Tibial nerve (tissue), 4 donors: ENCODE results near the gene PRDM5.

Experiments used
- EP300 ChIP-seq, 2 donors: sonication (generic); formaldehyde crosslinking; IDR thresholded peaks; one replicate each; pipeline ENCODE4 v1.6.1; 2017; ENCODE audit warnings: antibody characterized with exemption in 2 of 2, mild to moderate bottlenecking in 1 of 2
- POLR2A ChIP-seq, 2 donors: fragments of 450-650 bp; IDR thresholded peaks; one replicate each; pipeline ENCODE4 v1.6.1; 2017; ENCODE audit warnings: antibody characterized with exemption in 2 of 2, mild to moderate bottlenecking in 2 of 2, moderate library complexity in 2 of 2
- TF ChIP-seq, protein P1 (sequence below), 5 experiments: fragments of 200-600 bp in 3 of 5; fragments of 450-650 bp in 2 of 5; sonication (generic) in 3 of 5; IDR thresholded peaks; one replicate each; pipeline ENCODE4 v1.5.1; 2016 to 2019; ENCODE audit warnings: antibody characterized with exemption in 5 of 5, mild to moderate bottlenecking in 3 of 5, moderate library complexity in 2 of 5

DNA sequence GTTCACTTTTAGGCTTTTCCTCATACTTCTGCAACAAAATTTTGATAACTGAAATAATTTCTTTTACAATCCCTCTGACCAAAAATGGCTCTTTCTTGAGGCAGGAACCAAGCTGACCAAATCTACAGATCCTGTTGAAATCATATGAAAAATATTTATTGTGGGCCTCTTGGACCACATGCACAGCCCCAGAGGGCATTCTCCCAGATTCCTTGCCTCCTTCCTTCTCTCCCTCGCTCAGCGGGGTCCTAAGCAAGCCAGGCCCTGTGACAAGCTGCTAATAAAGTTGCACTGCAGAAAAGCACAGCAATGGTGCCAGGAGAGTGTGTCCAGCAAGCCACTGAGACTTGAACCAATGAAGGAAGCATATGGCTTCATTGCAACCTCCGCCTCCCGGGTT is 40.7 kb downstream of the PRDM5 start:
- TF ChIP-seq, protein P1, sequence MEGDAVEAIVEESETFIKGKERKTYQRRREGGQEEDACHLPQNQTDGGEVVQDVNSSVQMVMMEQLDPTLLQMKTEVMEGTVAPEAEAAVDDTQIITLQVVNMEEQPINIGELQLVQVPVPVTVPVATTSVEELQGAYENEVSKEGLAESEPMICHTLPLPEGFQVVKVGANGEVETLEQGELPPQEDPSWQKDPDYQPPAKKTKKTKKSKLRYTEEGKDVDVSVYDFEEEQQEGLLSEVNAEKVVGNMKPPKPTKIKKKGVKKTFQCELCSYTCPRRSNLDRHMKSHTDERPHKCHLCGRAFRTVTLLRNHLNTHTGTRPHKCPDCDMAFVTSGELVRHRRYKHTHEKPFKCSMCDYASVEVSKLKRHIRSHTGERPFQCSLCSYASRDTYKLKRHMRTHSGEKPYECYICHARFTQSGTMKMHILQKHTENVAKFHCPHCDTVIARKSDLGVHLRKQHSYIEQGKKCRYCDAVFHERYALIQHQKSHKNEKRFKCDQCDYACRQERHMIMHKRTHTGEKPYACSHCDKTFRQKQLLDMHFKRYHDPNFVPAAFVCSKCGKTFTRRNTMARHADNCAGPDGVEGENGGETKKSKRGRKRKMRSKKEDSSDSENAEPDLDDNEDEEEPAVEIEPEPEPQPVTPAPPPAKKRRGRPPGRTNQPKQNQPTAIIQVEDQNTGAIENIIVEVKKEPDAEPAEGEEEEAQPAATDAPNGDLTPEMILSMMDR (IDR thresholded peaks at IDR 0.05): no peak
- TF ChIP-seq EP300 (IDR thresholded peaks at IDR 0.05) (no peak), POLR2A (IDR thresholded peaks at IDR 0.05) (no peak)
